Stimulated activated CD4-positive, alpha-beta T cell treated with anti-CD3 and anti-CD28 coated beads, TNF-alpha, amount 100 ng/mL, for 24 hours (primary cell): ENCODE data around the gene TRAPPC2L.
"Not testable (repeated sequence)": the region's sequence is repeated elsewhere in the genome, so short reads cannot be mapped to it uniquely, and the experiment has no call there.

Experiments used
- DNase-seq, 3 experiments: peaks; one replicate each; pipeline ENCODE4 v3.0.0-alpha.2; 2020; ENCODE audit warnings: low read depth in 3 of 3

The TRAPPC2L gene

DNA sequence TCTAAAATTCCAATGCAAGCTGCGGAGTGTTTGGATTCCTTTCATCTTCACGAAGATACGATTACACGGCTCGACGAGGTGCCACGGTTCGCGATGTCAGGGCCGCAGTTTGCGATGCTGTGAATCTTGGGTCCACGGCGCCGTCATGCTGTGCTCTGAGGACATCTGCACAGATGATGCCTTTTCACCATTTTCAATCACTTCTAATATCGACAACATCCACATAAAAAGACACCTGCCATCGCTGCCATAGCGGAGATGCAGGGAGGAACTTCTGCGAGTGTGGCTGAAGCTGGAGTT is 38.4 kb upstream of the TRAPPC2L start:
- no peak for DNase-seq

DNA sequence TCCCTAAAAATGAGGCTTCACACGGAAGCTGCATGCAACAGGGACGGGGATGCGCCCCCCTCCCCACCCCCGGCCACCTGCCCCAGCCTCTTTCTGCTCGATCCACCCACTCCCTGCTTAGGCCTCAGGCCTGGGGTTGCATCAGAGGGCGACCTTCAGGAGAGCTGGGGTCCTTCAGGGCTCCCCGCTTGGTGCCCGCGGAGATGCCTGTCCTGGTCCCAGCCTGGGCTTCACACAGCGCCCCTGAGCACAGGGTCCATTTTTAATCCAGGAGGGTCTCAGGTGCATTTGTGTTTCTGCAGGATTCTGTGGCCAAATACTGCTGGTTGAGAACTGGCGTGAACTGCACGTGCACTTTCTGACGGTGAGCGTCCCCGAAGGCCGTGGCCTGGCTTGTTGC is 37.8 kb upstream of the TRAPPC2L start:
- DNase-seq: no peak

DNA sequence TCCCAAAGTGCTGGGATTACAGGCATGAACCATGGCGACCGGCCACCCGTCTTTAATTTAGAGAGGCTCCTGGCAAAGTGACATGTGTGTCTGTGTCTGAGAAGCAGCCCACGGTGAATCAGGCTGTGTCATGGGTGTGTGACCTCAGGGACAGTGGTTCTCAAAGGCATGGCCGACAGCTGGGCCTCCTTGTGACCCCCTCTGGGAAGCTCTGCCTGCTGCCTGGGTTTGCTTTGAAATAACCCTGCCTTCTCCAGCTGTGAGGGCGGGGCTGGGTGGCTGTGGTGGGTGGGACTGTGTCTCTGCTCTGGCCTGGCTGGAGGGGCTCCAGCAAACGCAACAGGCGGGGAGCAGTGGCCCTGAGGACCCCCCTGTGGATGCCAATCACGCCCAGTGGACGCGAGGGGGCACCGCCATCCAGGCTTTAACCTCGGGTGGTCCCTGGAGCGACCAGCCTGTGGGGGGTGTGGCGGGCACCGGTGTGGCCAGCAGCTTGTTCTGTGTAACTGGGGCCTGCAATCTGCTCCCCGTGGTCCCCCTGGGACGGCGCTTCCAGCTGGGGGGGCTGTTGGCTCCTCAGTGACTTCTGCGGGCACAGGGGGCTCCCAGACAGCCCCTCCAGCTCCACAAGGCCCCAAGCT is 36.4 kb upstream of the TRAPPC2L start:
- DNase-seq: no peak

DNA sequence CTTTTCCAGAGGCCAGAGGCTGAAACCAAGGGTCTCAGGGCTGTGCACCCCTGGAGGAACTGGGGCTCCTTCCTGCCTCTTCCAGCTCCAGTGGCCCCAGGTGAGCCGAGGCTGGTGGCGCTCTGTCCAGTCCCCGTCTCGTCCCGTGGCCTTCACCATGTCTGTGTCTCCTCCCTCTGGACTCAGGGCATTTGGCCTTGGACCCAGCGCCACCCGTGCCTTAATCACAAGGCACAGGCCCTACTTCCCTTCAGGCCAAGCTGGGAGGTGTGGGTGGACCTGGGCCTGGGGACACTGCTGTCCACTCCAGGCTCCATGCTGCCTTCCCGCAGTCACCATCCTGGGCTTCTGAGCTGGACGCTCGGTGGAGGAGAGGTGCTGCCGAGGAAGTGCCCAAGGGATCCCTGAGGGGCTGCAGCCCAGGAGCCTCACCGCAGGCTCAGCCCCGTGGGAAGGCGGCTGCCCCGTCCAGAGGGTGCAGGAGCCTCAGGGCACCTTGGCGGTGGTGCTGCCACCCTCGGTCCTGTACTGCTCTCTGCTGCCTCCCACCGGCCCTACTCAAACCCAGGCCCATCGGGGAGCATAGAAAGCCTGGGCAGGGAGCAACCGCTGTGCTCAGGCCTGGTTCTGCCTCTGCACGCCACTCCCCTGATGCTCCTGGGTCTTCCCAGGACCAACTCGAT is 35.6 kb upstream of the TRAPPC2L start:
- DNase-seq: no peak

DNA sequence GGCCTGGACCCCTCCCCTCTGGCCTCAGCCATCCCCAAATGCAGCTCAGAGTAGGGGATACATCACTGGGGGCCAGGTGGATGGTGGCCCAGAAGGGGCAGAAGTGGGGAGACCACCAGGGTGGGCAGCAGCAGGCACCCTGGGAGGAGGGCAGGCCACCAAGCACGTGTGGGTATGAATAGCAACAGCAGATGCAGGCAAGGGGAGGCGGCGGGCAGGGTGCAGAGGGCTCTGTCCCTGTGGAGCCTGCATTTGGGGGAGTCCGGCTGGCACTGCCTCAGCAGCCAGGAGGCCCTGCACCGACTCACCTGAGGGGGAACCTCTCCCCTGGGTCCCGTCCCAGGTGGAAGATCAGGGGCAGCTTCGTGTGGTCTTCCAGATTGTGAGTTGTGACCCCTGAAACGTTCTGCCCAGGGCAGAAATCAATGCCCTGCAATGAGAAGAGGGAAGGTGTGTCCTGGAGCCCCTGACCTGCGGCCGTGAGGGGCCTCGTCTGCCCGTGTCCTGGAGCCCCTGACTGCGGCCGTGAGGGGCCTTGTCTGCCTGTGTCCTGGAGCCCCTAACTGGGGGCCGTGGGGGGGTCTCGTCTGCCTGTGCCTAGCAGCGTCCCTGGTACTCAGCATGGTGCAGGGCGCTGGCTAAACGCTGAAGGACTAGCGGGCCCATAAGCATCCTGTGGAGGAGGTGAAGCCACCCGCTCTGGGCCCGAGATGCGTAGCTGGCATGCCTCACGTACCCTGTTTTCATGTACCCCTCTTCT is 34.5 kb upstream of the TRAPPC2L start:
- no peak for DNase-seq

DNA sequence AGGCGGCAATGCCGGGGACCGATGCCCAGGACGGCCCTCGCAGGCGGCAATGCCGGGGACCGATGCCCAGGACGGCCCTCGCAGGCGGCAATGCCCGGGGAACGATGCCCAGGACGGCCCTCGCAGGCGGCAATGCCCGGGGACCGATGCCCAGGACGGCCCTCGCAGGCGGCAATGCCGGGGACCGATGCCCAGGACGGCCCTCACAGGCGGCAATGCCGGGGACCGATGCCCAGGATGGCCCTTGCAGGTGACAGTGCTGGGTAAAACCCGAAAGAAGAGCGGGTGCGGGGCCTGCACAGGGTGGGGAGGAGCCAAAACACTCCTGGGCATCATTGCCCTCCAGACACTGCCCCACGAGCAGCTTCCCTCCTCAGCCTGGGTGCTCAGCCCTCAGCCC is 33.3 kb upstream of the TRAPPC2L start:
- not testable (repeated sequence) for DNase-seq

DNA sequence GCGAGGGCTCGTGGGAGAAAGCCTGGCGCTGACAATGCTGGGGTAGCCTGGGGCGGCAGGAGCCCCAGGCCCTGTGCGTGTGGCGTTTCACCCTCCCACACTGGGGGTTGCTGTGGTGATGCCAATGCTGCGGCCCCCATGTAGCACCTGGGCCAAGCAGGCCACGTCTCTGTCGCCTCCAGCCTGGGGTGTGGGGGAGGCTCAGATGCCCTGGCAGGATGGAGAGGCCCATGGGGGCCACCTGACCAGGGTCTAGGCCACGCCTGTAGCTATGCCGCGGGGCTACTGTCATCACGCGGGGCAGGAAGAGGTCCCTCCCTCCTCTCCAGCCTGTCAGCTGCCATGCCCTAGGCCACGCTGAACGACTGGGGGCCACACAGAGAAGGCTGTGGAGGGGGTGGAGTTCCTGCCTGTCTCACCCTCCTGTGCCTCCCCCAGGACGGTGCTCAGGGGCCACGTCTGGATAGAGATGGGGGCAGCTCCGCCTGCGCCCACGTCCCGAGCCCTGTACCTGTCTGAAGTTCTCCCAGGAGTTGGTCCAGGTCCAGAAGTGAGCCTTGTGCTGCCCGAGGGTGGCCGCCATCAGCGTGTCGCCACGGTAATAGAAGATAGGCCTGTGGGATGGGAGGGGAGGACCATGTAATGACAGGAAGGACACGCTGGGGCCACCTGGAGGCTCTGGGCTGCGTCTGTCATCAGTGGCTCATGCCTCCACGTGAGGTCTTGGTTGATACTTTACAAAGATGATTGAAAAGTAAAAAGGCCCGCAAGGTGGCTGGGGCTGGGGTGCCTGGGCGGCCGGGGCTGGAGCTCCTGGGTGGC is 32.5 kb upstream of the TRAPPC2L start:
- no peak for DNase-seq

DNA sequence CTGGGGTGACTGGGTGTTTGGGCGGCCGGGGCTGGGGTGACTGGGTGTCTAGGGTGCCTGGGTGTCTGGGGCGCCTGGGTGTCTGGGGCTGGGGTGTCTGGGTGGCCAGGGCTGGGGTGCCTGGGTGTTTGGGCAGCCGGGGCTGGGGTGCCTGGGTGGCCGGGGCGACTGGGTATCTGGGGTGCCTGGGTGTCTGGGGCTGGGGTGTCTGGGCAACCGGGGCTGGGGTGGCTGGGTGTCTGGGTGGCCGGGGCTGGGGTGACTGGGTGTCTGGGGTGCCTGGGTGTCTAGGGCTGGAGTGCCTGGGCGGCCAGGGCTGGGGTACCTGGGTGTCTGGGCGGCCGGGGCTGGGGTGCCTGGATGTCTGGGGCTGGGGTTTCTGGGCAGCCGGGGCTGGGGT is 31.8 kb upstream of the TRAPPC2L start:
- DNase-seq: no peak

DNA sequence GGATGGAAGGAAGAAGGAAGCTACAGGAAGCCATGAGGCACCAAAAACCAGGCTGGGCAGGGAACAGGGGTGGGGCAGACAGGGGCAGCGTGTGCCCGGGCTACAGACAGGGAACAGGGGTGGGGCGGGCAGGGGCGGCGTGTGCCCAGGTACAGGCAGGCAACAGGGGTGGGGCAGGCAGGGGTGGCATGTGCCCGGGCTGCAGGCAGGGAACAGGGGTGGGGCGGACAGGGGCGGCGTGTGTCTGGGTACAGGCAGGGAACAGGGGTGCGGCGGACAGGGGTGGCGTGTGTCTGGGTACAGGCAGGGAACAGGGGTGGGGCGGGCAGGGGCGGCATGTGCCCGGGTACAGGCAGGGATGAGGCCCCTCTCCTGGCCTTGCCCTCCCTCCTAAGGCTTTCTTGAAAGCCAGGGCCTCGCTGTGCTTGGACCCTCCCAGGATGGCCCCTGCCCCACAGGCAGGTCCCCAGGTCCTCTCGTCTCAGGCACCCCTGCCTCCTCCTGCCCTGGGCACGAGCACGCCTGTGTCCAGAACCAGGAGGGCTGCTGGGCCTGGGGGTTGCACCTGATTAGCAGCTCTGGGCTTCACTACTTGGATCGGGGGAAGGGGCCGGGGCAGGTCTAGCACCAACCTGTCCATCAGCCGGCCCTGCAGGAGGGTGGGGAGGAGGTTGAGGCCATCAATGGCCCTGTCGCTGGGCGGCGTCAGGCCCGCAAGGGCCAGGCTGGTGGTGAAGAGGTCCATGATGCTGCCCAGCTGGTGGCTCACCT is 30.7 kb upstream of the TRAPPC2L start:
- DNase-seq: no peak

DNA sequence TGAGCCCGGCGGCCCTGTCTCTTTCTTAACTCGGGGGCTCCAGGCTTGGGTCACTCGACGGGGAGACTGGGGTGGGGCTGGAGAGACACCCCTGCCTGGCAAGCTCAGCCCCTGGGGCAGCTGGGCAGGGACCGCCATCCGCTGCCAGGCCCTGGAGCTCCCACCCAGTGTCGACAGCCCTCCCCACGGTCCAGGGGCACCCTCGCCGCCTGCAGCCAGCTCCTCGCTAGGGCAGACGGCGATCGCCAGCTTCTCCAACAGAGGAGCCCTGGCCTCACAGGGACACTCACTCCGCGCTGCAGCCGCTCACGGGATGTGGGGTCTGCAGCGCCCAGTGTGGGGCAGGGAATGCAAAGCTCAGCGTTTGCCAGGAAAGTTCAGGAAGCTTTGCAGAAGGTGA is 29.2 kb upstream of the TRAPPC2L start:
- DNase-seq: no peak

DNA sequence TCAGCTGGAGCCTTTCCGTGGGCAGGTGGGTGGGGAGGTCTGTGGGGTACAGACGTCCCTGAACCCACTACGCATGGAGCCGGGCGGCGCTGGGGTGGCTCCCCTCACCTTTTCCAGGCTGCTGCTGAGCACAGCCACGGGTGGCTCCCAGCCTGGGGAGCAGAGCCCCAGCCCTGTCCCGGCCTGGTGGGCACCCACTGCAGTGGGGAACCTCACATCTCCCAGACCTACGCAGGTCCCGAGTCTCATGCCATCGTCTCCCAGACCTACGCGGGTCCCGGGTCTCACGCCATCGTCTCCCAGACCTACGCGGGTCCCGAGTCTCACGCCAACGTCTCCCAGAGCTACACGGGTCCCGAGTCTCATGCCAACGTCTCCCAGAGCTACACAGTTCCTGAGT is 28.2 kb upstream of the TRAPPC2L start:
- DNase-seq: no peak

DNA sequence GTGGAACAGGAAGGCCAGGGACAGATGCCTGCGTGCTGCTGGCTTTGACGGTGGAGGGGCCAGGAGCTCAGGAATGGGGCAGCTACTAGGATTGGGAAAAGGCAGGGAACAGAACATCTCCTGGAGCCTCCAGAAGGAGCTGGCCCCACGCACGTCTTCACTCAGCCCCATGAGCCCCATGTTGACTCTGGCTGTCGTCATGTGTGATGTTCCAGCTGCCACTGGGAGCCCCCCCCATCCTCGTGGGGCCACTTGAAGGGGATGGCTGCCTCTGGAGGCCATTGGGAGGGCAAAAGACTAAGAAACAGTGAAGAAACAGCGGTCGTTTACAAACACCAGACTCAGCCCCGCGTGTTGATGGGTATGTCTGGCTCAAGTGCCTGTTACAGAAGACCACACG is 26.7 kb upstream of the TRAPPC2L start:
- no peak for DNase-seq

DNA sequence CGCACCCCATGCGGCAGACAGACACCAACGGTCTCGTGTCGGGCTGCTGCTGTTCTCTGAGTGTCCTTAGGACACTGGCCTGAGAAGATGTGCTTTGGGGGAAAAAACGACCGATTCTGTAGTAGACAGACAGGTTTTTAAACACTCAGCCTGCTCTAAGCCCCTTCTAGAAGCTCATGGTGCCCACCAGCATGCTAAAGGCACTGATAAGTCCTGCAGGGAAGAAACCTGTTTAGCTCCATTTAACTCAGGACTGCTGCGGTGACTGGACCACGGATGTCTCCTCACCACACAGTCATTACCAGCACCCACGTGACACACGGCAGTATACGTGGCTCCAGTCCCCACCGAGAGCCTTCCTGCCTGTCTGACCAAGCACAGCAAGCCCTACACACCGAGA is 26.1 kb upstream of the TRAPPC2L start:
- no peak for DNase-seq

DNA sequence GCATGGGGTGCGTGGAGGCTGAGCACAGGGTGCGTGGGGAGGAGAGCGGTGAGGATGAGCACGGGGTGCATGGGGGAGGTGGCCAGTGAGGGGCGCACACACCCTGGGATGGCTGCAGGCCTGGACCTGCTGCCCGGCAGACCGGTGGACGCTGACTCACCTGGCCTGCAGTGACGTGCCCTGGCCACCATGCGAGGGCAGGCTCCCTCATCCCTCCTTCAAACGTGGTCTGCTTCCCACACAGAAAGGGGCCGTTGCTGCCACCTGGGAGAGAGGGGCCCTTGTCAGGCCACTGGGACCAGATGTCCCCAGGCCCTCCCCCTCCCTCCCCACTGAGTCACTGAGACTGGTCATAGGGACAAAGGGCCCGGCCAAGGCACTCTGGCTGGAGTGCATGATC is 25.1 kb upstream of the TRAPPC2L start:
- DNase-seq: no peak

DNA sequence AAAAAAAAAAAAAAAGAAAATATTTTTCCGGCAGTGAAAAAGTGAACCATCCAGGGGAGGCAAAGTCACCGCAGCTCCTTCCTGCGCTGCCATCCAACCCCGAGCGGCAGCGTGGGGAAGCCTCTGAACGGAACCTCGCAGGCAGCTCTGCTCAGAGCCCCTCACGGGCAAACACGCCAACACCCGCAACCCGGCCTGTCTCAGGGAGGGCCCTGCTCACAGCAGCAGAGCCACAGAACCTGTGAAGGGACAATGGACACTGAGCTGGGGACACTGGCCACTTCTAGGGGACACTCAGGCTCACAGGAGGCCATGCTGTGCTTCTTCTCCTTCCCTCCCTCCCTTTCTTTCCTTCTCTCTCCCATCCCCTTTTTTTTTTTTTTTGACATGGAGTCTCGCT is 23.8 kb upstream of the TRAPPC2L start:
- no peak for DNase-seq

DNA sequence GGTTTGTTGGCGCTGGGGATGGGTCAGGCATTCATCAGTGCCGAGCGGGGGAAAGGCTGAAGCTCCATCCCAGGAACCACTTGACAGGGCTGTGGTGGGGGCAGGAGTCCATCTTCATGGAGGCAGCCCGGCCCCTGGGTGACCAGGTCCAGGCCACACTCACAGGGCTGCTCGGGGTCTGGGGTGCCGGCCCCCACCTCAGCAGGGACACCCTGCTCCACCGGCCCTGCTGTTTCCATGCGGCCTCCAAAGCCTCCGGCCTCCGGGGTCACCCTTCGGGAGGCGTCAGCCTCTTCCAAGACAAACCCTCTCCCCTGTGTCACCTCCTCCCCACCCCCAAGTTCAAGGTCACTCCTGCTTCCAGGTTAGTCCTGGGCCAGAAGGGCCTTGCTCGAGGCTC is 22.3 kb upstream of the TRAPPC2L start:
- no peak for DNase-seq

DNA sequence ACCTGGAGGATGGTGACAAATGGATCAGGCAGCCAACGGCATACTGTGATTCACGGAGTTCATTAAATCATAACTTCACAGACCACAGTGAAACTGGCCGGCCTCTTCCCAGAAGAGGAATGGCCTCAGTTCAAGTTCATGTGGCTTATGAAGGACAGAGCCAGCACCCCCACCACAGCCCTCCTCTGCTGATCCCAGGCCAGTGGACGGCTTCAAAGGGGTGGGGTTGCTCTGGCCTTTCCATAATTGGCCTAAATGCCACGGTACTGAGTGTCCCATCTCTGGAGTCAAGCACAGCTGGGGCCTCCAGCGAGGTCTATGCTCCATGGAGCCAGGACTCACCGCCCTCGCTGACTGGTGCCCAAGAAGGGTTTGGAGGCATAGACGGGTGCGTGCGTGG is 21.5 kb upstream of the TRAPPC2L start:
- DNase-seq: no peak

DNA sequence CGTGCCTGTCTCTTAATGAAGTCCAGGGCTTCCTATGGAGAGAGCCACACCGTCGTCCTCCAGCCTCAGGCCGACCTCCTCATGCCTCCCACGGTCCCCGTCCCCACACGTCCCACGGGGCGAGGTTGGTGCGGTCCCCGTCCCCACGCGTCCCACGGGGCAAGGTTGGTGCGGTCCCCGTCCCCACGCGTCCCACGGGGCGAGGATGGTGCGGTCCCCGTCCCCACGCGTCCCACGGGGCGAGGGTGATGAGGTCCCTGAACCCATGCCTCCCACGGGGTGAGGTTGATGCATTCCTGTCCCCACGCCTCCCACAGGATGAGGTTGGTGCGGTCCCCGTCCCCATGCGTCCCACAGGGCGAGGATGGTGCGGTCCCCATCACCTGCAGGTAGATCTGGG is 21.1 kb upstream of the TRAPPC2L start:
- no peak for DNase-seq

DNA sequence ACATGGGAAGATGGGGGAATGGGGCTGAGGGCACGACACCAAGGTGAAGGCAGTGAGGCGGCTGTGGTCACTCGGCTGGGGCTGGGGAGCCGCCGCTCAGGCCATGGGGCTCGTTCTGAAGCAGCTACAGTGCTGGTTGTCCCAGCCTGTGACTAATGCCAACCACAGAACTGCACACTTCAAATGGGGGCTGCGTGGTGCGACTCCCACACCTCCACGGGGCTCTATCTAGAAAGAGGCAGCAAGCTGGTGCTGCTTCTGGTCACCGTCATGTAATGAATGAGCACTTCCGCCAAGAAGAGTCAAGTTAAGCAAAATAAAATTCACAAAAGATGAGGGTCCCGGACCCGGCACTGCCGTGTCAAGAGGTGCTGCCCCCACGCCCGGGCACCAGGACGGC is 20.1 kb upstream of the TRAPPC2L start:
- no peak for DNase-seq

DNA sequence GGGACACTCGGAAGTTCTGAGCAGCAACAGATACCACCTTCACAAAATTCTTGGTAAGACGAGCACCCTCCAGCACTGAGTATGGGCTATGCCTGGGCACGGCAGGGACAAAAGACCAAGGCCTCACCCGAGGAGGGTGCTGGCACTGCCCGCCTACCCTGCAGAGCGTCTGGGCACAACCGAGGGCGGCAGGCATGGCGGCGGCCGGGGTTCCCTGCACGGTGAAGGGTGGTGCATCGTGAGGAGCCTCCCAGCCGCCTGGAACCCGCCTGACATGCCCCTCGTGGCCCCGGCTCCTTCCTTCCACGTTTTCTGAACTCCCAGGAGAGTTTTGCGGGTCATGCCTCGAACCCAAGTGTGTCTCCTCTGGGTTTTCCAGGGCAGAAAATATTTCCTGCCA is 19.1 kb upstream of the TRAPPC2L start:
- no peak for DNase-seq

DNA sequence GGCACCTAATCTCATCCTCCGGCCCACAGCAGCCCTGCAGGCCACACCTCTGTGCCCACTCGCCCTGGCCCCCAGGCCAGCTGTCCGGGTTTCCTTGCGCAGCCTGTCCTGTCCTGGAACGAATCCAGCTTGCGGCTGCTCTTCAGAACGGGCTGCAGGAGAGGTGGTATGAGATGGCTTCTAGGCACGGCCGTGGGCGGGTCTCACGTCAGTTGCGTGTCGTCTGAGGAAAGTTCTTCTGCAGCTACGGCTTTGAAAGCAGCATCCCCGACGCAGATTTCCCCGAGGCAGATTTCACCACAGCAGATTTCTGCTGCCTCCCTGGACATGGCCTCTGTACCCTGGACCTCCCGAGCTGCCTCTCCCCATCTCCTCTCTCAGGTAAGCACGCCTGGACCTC is 18.4 kb upstream of the TRAPPC2L start:
- no peak for DNase-seq

DNA sequence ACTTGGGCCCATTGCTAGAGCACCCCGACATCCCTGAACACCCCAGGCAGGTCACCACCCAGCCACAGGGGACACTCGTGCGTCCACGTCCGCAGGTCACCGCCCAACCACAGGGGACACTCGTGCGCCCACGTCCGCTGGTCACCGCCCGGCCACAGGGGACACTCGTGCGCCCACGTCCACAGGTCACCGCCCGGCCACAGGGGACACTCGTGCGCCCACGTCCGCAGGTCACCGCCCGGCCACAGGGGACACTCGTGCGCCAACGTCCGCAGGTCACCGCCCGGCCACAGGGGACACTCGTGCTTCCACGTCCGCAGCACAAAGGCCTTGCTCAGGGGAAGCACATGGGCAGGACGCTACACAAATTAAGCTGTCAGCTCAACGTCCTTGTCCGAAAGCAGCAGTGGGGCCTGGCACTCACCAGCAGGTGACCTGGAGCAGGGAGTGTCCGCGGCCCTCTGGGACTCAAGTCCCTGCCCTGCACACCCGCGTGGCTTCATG is 17.8 kb upstream of the TRAPPC2L start:
- DNase-seq: no peak
